KMS-11 (cell line): Measurements from ENCODE around the gene PSMC3IP.
"Not testable (repeated sequence)": the region's sequence is repeated elsewhere in the genome, so short reads cannot be mapped to it uniquely, and the experiment has no call there.

Source experiments
- H2AFZ ChIP-seq: fragments of 200-600 bp; sonication (generic); 2 replicates; pipeline ENCODE4 v1.6.1; 2016; ENCODE audit warnings: antibody characterized with exemption, mixed run types, low read depth
- H3K27ac ChIP-seq: fragments of 200-600 bp; sonication (generic); 2 replicates; pipeline ENCODE4 v1.6.1; 2016; ENCODE audit warnings: mild to moderate bottlenecking, mixed run types
- H3K27me3 ChIP-seq: fragments of 200-600 bp; sonication (generic); 2 replicates; pipeline ENCODE4 v1.6.1; 2017; ENCODE audit warnings: mild to moderate bottlenecking, low read depth, mixed run types, moderate library complexity; ENCODE audit not compliant: insufficient read depth
- H3K36me3 ChIP-seq: fragments of 200-600 bp; sonication (generic); 2 replicates; pipeline ENCODE4 v1.6.1; 2017; ENCODE audit warnings: mild to moderate bottlenecking, mixed run types; ENCODE audit not compliant: insufficient read depth
- H3K4me1 ChIP-seq: fragments of 200-600 bp; sonication (generic); 2 replicates; pipeline ENCODE4 v1.6.1; 2016; ENCODE audit warnings: mild to moderate bottlenecking, low read depth, mixed run types; ENCODE audit not compliant: poor library complexity, severe bottlenecking
- H3K4me2 ChIP-seq: fragments of 200-600 bp; sonication (generic); 2 replicates; pipeline ENCODE4 v1.7.0; 2016; ENCODE audit warnings: mild to moderate bottlenecking, mixed run types
- H3K4me3 ChIP-seq: fragments of 200-600 bp; sonication (generic); IDR thresholded peaks from 2 replicates; pipeline ENCODE4 v1.6.1; 2017; ENCODE audit warnings: low read depth, low read length, mixed read lengths; ENCODE audit not compliant: insufficient read depth
- H3K79me2 ChIP-seq: fragments of 200-600 bp; sonication (generic); 2 replicates; pipeline ENCODE4 v1.6.1; 2016; ENCODE audit warnings: low read depth, mixed run types; ENCODE audit not compliant: insufficient read depth
- H3K9ac ChIP-seq: fragments of 200-600 bp; sonication (generic); 2 replicates; pipeline ENCODE4 v1.6.1; 2016; ENCODE audit warnings: mild to moderate bottlenecking, mixed run types
- H4K20me1 ChIP-seq: fragments of 200-600 bp; sonication (generic); 2 replicates; pipeline ENCODE4 v1.6.1; 2016; ENCODE audit warnings: mild to moderate bottlenecking, mixed run types; ENCODE audit not compliant: insufficient read depth
- TF ChIP-seq, protein P1 (sequence below): fragments of 200-600 bp; sonication (generic); conservative IDR thresholded peaks from 2 replicates; pipeline ENCODE4 v1.6.1; 2017; ENCODE audit warnings: low read depth, mild to moderate bottlenecking, antibody characterized with exemption, low read length, moderate library complexity, mixed read lengths

The PSMC3IP gene

DNA sequence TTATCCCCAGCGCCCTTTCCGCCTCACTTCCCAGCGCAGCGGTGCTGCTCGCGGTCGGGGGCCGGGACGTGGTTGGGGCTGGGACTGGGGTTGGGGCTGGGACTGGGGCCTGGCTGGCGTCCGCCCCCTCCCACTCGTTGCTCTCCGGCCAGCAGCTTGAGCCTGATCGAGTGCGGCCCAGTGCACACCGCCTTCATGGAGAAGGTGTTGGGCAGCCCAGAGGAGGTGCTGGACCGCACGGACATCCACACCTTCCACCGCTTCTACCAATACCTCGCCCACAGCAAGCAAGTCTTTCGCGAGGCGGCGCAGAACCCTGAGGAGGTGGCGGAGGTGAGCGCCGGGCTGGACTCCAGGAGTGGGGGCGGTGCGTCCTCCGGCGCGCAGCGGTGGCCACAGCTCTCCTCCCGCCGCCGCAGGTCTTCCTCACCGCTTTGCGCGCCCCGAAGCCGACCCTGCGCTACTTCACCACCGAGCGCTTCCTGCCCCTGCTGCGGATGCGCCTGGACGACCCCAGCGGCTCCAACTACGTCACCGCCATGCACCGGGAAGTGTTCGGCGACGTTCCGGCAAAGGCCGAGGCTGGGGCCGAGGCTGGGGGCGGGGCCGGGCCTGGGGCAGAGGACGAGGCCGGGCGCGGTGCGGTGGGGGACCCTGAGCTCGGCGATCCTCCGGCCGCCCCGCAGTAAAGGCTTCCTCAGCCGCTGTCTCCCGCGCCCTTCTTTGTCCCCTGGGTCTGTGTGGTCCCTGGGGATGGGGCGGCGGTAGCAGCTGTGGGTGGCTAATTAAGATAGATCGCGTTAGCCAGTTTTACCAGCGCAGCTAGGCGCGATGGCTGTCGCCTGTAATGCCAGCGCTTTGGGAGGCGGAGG, 23.0 kb downstream of the PSMC3IP start:
- Histone ChIP-seq H3K27ac (no peak overlapping the region), H2AFZ (peak overlapping the region; percentile 85), H3K36me3 (no peaks in the 10 kb centered on the region), H4K20me1 (no peaks in the 10 kb centered on the region), H3K79me2 (no peaks in the 10 kb centered on the region), H3K4me2 (peak overlapping the region; percentile 69), H3K9ac (peak overlapping the region; percentile 40; the same call in 1 of the 2 replicates), H3K27me3 (no peaks in the 10 kb centered on the region; the same call in 1 of the 2 replicates), H3K4me1 (peaks cover 17% of the 10 kb centered on the region), H3K4me3 (no peak overlapping the region)
- TF ChIP-seq, protein P1, sequence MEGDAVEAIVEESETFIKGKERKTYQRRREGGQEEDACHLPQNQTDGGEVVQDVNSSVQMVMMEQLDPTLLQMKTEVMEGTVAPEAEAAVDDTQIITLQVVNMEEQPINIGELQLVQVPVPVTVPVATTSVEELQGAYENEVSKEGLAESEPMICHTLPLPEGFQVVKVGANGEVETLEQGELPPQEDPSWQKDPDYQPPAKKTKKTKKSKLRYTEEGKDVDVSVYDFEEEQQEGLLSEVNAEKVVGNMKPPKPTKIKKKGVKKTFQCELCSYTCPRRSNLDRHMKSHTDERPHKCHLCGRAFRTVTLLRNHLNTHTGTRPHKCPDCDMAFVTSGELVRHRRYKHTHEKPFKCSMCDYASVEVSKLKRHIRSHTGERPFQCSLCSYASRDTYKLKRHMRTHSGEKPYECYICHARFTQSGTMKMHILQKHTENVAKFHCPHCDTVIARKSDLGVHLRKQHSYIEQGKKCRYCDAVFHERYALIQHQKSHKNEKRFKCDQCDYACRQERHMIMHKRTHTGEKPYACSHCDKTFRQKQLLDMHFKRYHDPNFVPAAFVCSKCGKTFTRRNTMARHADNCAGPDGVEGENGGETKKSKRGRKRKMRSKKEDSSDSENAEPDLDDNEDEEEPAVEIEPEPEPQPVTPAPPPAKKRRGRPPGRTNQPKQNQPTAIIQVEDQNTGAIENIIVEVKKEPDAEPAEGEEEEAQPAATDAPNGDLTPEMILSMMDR = no peak

DNA sequence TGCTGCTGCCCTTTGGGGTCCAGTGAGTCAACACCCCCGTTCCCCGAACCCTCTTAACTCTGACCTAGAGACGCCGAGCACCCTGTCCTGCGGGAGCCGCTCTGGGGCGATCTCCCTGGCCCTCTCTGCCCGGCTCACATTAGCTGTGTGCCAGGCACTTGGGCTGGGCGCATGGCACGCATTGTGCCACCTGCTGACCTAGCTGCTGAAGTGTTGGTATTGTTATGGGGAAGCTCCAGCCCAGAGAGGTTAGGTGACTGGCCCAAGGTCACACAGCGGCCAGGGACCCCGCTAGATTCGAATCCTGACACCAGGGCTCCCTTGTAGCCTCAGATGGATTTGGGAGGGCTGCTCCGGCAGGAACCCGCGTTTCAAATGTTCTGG, 23.7 kb downstream of the PSMC3IP start:
- Histone ChIP-seq H3K4me3 (no peak overlapping the region), H3K27ac (no peak overlapping the region), H3K9ac (no peak overlapping the region), H3K27me3 (peaks cover 5% of the 10 kb centered on the region), H3K4me2 (peak overlapping the region; percentile 69), H2AFZ (peak overlapping the region; percentile 85; the same call in 1 of the 2 replicates), H3K4me1 (peaks cover 19% of the 10 kb centered on the region), H3K36me3 (no peaks in the 10 kb centered on the region), H4K20me1 (no peaks in the 10 kb centered on the region), H3K79me2 (no peaks in the 10 kb centered on the region)
- TF ChIP-seq, protein P1 = no peak

DNA sequence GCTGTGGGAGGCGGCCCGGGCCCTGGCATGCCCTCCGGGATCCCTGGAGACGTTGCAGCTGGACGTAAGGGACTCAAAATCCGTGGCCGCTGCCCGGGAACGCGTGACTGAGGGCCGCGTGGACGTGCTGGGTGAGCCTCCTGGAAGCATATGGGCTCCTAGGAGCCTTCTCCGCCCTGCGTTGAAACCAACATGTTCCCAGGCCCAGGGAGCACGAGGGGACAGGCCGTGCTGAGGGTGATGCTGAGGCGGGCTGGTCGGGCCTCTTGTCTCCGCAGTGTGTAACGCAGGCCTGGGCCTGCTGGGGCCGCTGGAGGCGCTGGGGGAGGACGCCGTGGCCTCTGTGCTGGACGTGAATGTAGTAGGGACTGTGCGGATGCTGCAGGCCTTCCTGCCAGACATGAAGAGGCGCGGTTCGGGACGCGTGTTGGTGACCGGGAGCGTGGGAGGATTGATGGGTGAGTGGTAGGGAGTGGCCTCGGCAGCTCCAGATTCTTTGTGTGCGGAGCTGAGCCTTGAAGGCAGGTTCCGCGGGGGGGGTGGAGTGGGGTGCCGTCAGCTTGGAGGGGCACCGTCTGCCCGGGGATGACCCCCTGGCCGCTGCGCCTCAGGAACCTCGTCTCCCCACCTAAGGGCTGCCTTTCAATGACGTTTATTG, 24.2 kb downstream of the PSMC3IP start:
- Histone ChIP-seq H3K4me3 (no peak overlapping the region), H3K79me2 (no peaks in the 10 kb centered on the region), H3K36me3 (no peaks in the 10 kb centered on the region), H4K20me1 (no peaks in the 10 kb centered on the region), H2AFZ (no peak overlapping the region), H3K9ac (no peak overlapping the region), H3K27ac (no peak overlapping the region), H3K27me3 (peaks cover 7% of the 10 kb centered on the region), H3K4me2 (no peak overlapping the region), H3K4me1 (peaks cover 22% of the 10 kb centered on the region)
- TF ChIP-seq, protein P1 = no peak

DNA sequence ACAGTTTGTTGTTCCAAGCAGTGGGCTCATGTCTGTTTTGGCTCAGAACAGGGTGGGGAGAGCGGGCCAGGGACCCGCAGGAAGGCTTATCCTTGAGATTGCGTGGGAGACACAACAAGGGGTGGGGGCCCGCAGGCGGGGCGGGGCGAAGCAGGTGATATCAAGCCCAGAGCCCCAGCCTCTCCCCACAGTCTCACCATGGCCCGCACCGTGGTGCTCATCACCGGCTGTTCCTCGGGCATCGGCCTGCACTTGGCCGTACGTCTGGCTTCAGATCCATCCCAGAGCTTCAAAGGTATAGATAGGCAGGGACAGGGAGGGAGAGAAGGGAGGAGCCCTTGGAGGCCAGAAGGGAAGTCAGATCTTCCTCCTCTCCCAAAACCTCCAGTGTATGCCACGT, 24.8 kb downstream of the PSMC3IP start, which contains the start of gene HSD17B1:
Gene HSD17B1 (plus strand): TSS at position 188 of the 400 bp plus-strand sequence. CDS start 11 bp downstream, at position 199.
- not testable (repeated sequence) for H3K79me2 ChIP-seq, H3K27ac ChIP-seq, H3K27me3 ChIP-seq, H3K4me3 ChIP-seq, H4K20me1 ChIP-seq, H3K4me2 ChIP-seq, H2AFZ ChIP-seq, H3K9ac ChIP-seq, H3K36me3 ChIP-seq
- H3K4me1 ChIP-seq = peaks cover 26% of the 10 kb centered on the region
